HG03175 (cell line): ENCODE measurements around the gene NUCB1.

ENCODE experiments used
- ATAC-seq: cut with Tn5 transposase; IDR thresholded peaks from one replicate; pipeline ENCODE4 v1.9.1; 2021; ENCODE audit warnings: mild to moderate bottlenecking, moderate library complexity; ENCODE audit not compliant: unreplicated experiment

NUCB1 gene

GRCh38 chr19:48961673-48962028 is 61.5 kb downstream of the NUCB1 start:
- no peak for ATAC-seq

DNA sequence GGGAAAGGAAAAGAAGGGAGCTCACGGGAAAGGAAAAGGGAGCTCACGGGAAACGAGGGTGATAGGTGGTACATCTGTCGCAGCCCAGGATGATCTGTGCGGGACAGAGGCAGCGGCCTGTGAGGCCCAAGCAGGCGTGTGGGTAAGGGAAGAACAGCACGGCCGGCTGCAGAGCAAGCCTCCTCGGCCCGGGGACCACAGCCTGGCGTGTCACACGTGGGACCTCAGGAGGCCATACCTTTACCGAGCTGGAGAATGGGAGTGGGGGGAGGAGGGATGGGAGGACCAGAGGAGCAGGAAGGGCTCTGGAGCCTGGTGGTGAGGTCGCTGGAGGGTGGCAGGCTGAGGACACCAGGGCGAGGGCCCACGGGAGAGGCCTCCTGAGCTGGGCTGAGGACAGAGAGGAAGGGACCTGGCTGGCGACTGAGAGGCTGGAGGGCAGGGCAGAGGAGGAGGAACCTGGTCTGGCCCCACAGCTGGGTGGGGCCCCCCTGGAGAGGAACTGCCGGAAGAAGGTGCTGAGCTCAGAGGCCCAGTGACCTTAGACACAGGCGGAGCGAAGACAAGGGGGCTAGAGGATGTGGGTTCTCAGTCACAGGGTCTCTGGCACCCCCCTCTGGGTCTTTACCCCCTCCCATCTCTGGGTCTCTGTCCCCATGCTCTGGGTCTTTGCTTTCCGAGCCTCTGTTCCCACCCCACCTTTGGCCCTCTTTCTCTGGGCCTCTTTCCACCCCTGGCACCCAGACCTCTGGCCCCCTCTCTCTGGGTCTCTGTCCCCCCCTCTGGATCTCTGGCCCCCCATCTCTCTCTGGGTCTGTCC is 62.1 kb downstream of the NUCB1 start:
- ATAC-seq: peak; percentile 33

GRCh38 chr19:48962849-48963165 is 62.7 kb downstream of the NUCB1 start:
- ATAC-seq: no peak

GRCh38 chr19:48963371-48964204 is 63.5 kb downstream of the NUCB1 start:
- ATAC-seq: no peak

DNA sequence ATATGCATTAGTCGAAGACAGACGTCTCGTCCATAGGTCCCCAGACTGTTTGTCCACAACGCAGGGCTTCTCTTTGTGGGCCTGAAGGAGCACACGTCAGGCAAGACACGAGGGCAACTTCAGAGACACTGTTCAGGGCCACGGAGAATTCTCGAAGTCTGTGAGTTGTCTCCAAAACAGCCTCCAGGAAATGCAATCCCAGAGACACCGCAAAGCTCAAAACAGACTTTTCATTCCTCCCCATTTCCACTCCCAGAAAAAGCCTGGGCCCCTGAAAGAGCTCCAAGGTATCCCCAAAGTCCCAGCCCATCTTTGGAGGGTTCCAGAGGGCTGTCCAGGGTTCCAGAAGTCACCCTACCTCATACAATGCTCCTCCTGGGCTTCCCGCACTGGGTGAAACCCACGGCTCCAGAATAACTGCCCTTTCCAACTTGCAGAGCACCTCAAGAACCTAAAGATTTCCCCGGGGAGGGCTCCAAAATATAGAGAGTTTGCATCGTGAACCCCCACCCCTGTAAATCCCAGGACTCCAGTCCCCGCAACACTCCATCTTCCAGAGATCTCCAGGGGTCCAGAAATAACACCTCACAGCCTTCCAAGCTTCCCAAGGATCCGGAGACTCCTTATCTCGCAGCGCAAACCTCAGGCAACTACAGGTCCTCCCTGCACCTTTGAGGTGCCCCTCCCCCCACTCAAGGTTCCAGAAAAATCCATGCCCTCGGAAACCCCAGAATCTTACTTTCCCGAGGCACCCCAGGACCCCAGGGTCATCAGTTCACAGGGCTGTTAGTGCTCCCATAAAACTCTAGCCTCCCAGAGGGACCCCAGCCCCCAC is 64.3 kb downstream of the NUCB1 start:
- no peak for ATAC-seq

DNA sequence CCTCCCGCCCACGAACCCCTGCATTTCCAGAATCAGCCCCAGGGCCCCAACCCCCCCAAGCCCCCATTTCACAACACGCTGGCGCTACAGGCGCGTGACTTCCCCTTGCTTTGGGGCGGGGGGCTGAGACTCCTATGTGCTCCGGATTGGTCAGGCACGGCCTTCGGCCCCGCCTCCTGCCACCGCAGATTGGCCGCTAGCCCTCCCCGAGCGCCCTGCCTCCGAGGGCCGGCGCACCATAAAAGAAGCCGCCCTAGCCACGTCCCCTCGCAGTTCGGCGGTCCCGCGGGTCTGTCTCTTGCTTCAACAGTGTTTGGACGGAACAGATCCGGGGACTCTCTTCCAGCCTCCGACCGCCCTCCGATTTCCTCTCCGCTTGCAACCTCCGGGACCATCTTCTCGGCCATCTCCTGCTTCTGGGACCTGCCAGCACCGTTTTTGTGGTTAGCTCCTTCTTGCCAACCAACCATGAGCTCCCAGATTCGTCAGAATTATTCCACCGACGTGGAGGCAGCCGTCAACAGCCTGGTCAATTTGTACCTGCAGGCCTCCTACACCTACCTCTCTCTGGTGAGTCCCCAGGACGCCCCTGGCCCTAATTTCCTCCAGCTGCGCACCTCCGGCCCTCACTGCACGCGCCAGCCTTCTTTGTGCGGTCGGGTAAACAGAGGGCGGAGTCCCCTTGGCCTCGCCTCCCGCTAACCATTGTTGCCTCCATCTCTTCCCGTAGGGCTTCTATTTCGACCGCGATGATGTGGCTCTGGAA is 65.1 kb downstream of the NUCB1 start, which contains the start of gene FTL:
Gene FTL, plus strand, starts transcription at position 270 of the 766 bp plus-strand sequence. Its CDS starts 199 bp downstream, at position 469.
- ATAC-seq: peak; percentile 65

GRCh38 chr19:48965806-48966540 is 65.9 kb downstream of the NUCB1 start:
- ATAC-seq: peak; percentile 34

GRCh38 chr19:48966541-48967345 is 66.6 kb downstream of the NUCB1 start:
- no peak for ATAC-seq

DNA sequence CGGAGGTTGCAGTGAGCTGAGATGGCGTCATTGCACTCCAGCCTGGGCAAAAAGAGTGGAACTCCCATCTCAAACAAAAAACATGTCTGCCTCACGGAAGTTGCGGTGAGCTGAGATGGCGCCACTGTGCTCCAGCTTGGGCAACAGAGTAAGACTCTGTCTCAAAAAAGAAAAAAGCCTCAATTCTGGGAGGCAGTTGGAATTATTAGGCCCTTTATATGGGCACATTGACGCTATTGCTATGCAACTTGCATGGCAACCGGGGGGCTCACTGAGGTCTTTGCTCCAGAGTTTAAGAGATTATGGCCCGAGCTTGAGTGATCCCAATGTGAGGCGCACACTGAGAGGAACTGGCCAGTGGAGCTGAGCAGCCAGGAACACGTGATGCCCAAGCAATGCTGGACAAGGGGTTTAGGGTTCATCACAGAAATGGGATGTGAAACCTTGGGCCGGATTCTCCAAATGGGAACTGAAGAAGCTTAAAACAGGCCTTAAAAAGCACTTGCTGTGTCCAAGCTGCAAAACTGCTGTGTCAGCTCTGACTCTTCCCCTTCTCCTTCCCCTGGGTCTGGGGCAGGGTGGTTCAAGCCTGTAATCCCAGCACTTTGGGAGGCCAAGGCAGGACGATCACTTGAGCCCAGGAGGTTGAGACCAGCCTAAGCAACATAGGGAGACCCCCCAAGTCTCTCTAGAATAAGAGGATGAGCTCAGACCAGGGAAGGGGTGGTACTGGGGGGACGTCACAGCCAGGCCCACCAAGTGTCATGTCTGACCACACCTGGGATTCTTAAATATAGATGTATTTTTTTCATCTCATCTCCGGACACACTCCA is 67.5 kb downstream of the NUCB1 start:
- ATAC-seq: no peak

DNA sequence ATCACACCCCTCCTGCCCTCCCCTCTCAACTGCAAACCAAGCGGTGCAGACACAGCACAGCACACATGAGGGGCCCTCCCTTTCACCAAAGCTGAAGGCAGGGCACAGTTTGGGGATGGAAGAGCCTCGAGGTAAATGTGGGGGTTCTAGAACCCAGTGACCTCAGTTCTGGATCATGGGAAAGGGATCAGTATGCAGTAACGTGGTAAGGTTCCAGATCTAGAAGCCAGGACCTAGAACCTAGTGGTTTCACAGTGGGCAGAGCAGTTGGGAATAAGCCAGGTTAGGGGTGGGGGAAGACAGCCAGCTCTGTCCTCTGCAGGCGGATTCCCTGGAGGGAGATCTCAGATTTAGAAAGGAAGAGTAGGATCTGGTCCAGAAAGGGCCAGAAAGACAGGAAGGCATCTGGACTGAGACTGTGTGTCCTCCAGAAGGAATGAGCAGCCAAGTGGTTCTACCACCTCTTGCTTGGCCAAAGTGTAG is 68.1 kb downstream of the NUCB1 start:
- no peak for ATAC-seq

GRCh38 chr19:48968813-48969218 is 68.7 kb downstream of the NUCB1 start:
- ATAC-seq: no peak

GRCh38 chr19:48969276-48970138 is 69.4 kb downstream of the NUCB1 start:
- ATAC-seq: no peak

- no peak for ATAC-seq
Observed at GRCh38 chr19:48970139-48970766, 70.1 kb downstream of the NUCB1 start.

- ATAC-seq: no peak
Observed at GRCh38 chr19:48970923-48971395, 70.8 kb downstream of the NUCB1 start.
